Islet of Langerhans (tissue), 1 donor: ENCODE measurements around the gene GBA2.
A peak's percentile ranks its signal among the peaks of the same experiment; 100 is the strongest.

Experiments used
- FAIRE-seq: peaks from one replicate; lab custom pipeline; 2011; peaks lifted over from hg19 to GRCh38; lab: Jason Lieb, UNC

GBA2 gene

DNA sequence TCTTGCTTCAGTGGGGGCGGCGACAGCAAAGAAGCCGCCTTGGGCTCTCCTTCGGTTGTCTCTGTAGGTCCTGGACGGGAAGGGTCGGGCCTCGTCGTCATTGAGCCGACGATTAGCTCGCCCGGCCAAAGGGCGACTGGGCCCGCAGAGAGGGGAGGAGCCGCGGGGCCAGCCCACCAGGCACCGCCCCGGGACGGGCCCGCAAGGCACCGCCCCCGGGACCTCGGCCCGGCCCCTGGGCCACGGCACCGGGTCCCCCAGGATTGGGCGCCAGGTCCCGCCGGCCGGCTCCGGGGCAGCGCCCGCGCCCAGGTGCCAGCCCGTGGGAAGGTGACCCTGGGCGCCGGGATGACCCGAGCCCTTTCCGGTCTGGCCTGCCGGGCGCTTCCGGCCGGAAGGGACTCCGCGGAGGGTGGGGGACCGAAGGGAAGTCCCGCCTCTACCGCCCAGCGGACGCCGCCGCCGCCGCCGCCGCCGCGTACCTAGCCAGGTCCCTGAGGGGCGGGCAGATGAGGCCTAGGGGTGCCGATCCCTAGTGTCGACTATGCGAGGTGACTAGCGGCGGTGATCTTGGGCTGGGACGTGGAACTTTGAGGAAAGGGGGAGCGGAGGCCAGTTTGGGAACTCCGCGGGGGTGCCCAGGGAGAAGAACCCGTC lies at the start of gene GBA2, which contains the start of gene RGP1:
GBA2 (minus strand) TSS at position 371 of the 657 bp plus-strand sequence. CDS start 524 bp downstream, outside the sequence.
RGP1 (plus strand) TSS at position 430 of the 657 bp plus-strand sequence. CDS start 469 bp downstream, outside the sequence.
- no peak for FAIRE-seq

DNA sequence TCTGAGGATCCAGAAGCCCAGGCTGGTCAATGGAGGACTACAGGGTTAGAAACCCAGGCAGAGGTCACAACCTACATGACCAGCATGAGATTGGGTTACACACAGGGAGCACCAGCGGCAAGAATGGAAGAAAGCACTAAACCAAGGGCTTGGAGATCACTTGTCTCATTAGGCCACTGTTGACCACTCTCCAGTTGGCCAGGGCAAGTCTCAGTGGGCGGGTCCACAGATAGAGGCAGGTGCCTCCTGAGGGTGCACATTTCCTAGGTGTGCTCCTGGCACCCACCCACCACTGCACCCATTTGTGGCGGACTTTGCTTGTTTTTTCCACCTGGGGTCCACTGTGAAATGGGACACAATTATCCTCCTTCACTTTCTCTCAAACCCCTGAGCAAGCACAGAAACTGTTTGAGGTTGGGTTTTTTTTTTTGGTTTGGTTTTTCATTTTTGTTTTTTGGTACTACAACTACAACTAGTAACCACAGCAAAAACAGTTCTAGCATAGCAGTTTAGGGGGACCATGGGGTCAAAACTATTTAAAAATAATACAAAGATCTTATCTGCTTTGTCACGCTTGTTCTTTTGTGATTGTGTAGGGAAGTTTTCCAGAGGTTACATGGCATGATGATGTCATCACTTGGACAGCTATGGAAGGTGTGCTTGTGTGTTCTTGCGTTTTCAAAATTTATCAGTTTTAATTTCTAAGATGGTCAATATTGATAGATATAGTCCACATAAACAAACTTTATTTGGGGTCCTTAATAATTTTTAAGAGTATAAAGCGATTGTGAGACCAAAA lies 48.5 kb upstream of the GBA2 start:
- no peak for FAIRE-seq

DNA sequence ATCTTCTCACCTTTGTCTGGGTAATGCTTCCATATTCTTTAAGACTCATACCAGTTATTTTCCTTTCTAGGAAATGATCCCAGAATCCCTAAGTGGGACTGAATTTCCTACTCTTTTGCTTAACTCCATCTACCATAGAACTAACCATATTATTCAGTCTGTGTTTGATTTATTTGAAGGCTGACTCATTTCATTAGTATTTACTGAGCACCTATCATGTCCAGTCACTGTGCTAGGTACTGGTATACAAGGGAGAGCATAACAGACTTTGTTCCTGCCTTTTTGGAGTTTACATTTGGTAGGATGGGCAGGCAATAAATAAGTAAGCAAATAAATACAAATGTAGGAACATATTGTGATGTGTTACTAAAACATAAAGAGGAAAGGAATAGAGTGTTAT lies 46.7 kb upstream of the GBA2 start:
- no peak for FAIRE-seq

DNA sequence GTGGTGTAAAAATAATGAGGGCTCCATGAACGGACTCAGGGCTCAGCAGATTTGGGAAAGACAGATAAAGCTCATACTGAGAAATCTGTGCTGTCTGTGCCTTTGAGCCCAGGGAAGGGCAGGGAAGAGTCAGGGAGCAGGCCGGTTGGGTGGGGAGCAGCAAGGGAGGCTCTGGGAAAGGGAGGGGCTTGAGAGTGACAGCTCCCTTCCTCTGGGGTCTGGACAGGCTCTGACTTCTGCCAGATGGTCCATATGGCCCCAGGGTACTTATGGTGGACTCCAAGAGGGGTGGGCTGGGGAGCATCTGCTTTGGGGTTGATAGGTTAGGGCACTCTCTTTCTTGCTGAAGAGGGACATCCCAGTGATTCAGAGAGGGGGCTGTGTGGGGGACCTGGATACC lies 44.4 kb upstream of the GBA2 start:
- no peak for FAIRE-seq

DNA sequence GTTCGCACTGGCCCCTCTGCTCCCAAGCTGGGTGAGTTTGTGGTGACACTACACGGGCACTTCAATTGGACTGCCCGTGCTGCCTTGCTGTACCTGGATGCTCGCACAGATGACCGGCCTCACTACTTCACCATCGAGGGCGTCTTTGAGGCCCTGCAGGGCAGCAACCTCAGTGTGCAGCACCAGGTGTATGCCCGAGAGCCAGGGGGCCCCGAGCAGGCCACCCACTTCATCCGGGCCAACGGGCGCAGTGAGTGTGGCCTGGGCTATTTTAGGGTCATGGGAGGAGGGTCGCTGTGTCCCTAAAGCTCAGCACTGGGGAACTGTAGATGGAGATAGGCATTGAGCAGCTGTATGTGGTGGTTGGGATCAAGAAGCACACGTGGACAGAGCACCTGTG lies 43.8 kb upstream of the GBA2 start:
- FAIRE-seq: no peak

DNA sequence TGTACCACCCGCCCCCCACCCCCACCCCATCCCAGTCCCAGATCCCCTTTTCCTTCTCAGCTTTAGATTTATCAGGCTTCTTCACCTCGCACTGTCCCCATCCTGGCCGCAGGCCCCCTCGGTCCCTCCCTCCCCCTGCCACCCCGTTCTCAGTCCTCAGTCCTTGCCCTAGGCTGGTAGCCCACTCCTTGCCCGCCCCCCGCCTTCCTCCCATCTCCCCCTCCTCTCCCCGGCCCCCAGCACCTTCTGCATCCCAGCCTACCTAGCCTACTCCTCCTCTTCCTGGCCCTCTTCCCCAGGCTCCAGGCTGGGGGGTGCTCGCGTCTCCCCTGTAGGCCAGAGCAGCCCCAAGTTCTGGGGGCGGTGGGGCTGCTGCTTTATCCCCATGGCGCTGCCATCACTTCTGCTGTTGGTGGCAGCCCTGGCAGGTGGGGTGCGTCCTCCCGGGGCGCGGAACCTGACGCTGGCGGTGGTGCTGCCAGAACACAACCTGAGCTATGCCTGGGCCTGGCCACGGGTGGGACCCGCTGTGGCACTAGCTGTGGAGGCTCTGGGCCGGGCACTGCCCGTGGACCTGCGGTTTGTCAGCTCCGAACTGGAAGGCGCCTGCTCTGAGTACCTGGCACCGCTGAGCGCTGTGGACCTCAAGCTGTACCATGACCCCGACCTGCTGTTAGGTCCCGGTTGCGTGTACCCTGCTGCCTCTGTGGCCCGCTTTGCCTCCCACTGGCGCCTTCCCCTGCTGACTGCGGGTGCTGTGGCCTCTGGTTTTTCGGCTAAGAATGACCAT lies 43.2 kb upstream of the GBA2 start:
- FAIRE-seq: no peak

DNA sequence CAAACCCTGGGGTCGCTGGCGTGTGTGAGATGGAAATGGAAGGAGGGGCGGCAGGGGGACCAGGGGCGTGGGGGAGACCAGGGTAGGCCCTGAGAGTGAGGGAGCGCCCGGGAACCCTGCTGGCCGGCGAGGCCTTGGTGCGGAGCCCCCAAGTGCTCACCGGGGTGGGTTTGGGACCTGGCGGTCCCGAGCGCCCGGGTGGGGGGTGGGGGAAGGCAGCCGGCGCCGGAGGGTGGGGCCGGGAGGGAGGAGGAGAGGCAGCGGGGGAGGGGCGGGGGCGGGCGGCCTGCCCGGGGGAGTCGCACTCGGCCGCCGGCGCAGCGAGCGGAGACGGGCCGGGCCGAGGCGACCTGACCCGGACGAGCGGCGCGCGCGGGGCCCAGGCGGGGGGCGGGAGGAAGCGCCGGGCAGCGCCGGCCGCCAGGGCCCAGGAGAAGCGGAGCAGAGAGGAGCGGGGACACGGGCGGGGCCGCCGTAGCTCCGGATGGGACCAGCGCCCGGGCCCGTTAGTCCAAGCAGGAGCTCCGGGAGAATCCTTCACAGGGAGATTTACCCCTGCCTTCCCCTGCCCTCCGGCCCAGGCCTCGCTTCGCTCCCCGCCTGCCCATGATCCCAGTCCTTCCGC lies 42.4 kb upstream of the GBA2 start, which contains the start of gene NPR2:
NPR2 (plus strand) TSS at position 295 of the 625 bp plus-strand sequence. CDS start 818 bp downstream, outside the sequence.
- no peak for FAIRE-seq

DNA sequence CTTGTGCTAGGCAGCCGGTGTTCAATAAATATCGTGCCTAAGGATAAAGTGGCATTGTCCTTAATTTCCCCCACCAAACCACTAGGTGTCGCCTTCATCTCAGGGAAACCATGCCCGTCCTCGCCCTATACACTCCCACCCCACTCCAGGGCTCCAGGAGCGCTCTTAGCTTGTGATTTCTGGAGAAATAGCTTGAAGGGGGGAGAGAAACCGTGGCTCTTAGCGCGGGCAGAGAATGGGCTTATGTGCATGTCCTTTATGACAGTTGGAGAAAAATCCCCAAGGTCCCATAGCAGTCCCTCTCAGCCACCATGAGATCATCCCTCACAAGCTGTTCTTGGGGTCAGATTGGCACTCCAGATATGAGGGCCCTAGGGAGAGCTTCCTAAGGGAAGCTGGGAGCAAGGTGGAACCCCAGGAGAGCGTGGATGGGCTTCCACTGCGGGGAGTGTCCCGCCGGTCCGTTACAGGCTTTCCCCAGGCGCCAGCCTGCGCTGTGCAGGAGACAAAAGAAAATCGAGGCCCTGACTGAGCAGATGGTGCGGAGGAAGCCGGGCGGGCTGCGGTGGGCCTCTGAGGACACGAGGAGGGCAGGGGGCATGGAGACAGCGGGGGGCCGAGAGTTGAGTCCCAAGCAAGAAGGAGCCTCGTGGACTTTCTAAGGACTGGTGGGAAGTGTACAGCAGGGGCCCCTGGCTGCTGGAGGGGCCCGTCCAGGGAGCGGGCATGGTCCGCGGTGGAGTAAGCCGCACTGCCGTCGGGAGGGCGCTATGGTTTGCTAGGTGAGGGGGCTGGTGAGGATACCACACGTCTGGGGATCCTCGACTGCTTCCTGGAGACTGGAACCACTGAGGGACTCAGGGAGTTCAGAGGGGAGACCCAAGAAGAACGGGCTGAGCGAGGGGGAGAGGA lies 41.6 kb upstream of the GBA2 start:
- FAIRE-seq: peak; percentile 79

DNA sequence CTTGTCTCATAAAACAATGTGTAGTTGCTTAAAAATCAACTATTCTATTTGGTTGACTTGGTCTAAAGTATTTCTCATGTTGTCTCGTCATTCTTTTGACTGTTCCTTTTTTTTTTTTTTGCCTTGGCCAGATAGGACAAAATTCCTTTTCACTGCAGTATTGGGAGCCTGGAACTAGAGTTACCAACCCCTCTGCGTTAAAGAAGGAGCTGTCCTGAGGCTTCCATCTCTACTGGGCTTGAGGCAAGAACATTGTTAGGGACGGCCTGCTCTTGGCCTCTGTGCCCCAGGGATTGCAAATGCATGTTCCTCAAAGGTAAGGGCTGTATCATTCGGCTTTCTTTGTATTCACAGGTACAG lies 41.0 kb upstream of the GBA2 start:
- FAIRE-seq: no peak

DNA sequence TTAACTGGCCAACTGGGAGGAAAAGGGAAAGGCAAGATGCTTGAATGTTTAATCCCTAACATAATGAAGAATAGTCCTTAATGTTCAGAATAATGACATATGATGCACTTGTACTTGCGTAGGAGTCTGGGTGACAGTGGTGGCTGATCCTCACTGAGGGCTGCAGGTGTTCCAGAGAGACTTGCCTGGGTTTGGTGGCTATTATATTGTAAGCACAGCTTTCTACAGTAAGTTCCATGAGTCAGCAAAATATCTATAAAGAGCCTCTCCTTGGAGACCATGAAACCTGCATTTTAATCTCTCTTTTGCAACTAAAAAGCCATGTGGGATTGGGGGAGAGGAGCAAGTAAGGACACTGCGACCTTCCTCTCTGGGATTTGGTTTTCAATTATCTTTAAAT lies 40.5 kb upstream of the GBA2 start:
- FAIRE-seq: no peak

DNA sequence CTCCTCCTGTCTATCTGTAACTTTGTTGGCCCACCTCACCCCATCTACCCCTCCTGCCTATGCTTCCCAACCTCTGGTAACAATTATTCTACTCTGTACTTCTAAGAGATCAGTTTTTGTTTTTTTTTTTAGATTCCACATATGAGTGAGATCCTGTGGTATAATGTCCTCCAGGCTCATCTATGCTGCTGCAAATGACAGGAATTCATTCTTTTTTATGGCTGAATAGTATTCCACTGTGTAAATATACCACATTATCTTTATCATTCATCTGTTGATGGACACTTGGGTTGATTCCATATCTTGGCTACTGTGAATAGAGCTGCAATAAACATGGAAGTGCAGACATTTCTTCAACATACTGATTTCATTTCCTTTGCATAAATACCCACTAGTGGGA lies 34.4 kb upstream of the GBA2 start:
- no peak for FAIRE-seq

DNA sequence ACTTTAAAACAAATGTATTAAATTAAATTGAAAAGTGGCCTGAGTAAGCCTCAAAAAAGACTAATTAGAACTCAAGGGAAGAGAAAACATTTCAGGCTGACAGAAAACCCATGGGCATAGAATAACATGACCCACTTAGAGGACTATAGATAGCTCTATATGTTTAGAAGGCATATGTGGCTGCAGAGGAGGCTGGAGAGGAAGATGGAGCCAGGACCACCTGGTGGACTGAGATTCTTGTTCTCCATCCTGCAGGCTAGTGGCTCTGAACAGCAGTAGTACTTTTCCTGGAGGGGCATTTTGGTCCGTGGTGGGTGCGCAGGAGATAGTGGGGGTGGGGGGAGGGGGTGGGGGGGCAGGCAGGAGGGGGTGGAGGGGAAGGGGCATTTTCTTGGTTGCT lies 32.0 kb upstream of the GBA2 start:
- FAIRE-seq: no peak

DNA sequence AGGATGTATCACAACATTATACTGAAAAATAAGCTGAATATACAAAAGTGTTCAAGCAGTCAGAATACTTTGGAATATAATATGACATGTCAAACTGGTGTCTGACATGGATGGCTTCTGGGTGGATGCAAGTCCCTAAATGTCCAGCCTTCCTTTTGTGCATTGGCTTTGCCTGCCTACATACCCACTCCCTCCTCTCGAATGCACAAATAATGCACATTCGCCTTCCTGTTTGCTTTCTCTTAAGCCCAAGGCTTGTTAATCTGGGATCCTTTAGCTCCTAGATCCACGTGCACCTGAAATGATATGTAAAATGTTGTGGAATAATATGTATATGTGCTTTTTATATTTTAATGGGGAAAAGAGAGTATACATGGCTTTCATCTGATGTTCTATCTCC lies 29.5 kb upstream of the GBA2 start:
- no peak for FAIRE-seq

DNA sequence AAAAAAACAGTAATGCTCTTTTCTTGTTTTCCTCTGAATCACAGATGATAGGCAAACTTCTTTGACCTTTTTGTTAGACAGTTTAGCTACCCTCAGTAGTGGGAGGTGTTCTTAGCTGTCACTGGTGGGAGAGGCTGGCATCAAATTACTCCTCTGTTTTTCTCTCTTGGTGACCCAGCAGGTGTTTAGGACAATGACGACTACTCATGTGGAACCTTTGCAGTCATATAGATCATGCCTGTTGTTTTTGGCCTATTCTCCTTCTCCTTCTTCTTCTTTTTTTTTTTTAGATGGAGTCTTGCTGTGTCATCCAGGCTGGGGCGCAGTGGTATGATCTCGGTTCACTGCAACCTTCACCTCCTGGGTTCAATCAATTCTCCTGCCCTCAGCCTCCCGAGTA lies 27.0 kb upstream of the GBA2 start:
- FAIRE-seq: no peak

DNA sequence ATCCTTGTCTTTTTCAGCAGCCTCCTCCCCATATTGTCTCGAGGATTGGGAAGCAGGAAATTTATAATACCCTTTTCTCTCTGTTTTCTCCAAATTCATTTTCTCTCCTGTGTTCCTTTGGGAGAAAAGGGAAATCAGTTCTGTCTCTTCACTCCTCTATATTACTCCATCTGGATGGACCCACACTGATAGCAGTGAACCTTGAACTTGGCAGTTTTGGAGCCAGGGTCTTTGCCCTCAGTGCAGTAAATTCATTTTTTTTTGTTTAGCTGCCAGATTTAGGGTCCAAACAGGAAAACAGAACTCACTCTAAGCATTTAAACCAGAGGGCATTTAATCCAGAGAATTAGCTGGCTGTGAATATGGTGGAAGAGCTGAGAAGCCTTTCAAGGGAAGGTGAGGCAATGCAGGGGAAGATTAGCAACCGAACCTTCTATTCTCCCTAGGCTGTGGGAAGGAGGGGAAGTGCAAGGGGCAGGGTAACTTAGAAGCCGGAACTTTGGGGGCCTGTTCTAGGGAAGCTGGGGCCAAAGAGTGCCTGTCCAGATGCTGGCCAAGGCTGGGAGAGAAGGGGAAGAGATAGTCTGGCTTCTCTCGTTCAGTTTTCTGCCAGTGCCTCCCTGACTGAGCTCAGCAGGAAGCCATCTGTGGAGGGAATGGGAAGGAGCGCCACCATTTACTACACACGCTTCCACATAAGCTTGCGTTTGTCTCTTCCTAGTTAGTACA lies 26.0 kb upstream of the GBA2 start:
- FAIRE-seq: no peak

DNA sequence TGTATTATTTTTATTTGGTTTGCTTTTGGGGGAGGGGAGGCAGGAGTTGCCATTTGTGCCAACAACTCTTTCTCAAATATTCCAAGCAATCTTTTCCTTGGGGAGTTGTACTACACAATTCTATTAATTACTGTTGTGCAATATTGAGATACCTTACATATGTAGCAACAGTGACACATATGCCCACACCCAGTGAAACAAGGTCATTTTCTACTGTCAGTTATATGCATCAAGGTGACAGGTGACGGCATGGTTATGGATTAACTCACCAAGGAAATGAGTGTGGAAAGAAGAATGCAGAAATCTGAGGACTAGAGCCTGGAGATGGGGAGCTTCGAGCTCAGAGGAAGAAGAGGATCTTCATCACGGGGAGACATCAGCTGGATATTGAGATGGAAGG lies 22.9 kb upstream of the GBA2 start:
- FAIRE-seq: no peak

DNA sequence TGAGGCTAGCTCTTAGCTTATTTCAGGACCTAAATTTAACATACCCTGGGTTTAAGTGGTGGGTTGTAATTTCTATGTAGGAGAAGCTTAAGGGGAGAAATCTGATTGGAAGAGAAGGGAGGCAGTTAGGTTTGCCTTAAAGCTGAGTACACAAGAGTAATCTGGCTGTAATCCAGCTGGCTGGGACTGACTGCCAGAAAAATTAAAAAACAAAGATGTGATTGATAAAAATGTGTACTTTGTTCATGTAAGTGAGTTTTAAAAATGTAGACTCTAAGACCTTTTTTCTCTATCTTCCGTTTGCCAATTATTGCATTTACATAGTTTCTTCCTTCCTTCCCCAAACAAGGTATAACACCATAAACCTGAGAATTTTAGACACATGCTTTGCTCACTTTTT lies 22.5 kb upstream of the GBA2 start:
- peak; percentile 73 for FAIRE-seq

DNA sequence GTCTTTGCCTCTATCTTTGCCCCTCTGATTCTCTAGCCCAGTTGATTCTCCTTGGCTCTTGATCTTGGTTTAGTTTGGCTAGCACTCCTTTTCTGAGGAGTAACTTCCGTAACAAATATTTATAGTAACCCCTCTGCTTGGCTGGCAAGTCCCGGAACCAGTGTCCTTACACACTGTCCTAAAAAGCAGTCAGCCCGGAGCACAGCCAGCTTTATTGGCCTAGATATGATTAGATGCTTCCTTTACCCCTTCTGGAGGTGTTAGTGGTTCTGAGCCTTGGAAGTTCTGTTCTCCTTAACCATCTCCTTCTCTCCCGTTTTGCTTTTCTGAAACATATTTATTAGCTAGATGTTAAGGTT lies 22.0 kb upstream of the GBA2 start:
- no peak for FAIRE-seq

DNA sequence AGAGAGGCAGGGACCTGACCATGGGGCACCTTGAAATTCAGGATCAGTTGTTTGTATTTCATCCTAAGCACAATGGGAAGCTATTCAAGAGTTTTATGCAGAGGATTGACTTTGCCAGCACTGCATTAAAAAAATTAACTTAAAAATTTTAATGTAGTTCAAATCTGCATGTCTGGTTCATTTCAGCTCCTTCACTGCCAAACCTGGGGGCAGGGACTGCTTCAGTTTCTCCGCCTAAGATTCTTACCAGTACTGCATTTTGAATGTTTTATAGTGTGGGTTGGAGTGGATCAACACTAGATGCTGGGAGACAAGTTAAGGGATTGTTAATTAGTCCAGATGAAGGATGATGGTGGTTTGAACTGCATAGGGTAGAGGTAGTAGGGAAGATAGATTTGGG lies 20.7 kb upstream of the GBA2 start:
- no peak for FAIRE-seq

DNA sequence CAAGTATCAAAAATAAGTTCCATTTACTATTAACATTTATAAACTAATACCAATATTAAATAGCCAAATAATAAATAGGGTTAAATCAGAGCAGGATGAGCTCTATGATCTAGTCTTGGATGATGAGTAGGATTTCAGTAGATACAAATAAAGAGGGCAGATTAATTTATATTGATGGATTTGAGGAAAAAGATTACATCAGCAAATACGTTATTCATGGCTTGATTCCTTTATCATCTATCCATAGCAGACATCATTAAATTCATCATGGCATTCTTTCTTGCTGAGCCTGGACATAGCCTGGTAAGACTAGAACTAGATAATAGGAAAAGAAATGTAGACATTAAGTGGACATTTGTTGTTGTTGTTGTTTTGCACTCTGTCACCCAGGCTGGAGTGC lies 18.4 kb upstream of the GBA2 start:
- FAIRE-seq: no peak

DNA sequence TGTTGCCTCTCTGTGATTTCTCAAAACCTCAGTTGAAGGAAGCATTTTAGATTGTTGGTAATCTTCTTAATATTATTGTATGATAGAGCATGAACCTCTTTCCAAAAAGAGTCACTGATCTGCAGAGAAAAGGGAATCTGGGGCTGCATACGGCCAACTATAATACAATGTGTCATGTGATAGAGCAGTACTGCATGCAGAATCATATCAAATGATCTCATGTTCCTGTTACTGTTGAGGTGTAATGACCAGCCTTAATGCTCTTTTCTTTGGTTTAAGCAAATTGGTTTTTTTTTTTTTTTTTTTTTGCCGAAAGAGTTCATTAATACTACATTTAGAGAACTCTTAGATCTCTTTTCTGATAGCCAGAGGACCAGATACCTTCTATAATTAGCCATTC lies 18.0 kb upstream of the GBA2 start:
- FAIRE-seq: no peak
